ENCODE measurements around the gene LCLAT1. TPM values are rescaled to one million over a fixed set of nuclear protein-coding genes. Genes with fewer than 3 reads are reported as not detected.
A peak's percentile ranks its signal among the peaks of the same experiment; 100 is the strongest.
"Not testable (repeated sequence)": the region's sequence is repeated elsewhere in the genome, so short reads cannot be mapped to it uniquely, and the experiment has no call there.

LCLAT1 gene
- total RNA-seq, 2 donors from 2014 or later, result 8.1 to 24.1 TPM

- peak overlapping the region in 1 of 2 donors; percentile 70 for H3K27ac Mint-ChIP-seq
- H3K9me3 Mint-ChIP-seq, result peaks cover 3 to 5% of the 10 kb centered on the region in 2 donors
- H3K36me3 Mint-ChIP-seq, result peaks cover 12 to 34% of the 10 kb centered on the region in 2 donors
- ATAC-seq, result no peak
- DNase-seq (ENCODE audit: low spot score in 2 of 2), result no peak
Observed at GRCh38 chr2:30464544-30465170, 17.6 kb downstream of the LCLAT1 start.

- Mint-ChIP-seq H3K9me3 (peaks cover 3 to 8% of the 10 kb centered on the region in 2 donors), H3K36me3 (peaks cover 16 to 38% of the 10 kb centered on the region in 2 donors), H3K27ac (peak overlapping the region in 1 of 2 donors; percentile 70)
- no peak for ATAC-seq
- no peak for DNase-seq (ENCODE audit: low spot score in 2 of 2)
Observed at GRCh38 chr2:30465171-30465545, 18.1 kb downstream of the LCLAT1 start.

DNA sequence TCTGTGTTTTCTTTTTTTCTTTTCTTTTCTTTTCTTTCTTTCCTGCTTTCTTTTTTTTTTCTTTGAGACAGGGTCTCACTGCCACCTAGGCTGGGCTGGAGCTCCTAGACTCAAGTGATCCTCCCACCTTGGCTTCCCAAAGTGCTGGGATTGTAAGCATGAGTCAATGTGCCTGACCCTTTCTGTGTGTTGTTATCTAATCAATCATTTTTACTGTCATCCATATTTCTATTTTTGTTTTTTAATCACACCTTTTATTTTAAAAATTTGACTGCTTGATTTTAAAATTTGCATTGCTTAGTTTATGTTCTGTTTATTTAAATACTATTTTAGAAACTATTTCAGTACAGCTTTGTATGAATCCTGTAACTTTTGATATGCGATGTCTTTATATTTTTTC, 19.2 kb downstream of the LCLAT1 start:
- ATAC-seq, result no peak
- H3K27ac Mint-ChIP-seq, result no peak overlapping the region
- DNase-seq (ENCODE audit: low spot score in 2 of 2), result no peak
- peaks cover 16 to 40% of the 10 kb centered on the region in 2 donors for H3K36me3 Mint-ChIP-seq
- H3K9me3 Mint-ChIP-seq, result peaks cover 3 to 11% of the 10 kb centered on the region in 2 donors

DNA sequence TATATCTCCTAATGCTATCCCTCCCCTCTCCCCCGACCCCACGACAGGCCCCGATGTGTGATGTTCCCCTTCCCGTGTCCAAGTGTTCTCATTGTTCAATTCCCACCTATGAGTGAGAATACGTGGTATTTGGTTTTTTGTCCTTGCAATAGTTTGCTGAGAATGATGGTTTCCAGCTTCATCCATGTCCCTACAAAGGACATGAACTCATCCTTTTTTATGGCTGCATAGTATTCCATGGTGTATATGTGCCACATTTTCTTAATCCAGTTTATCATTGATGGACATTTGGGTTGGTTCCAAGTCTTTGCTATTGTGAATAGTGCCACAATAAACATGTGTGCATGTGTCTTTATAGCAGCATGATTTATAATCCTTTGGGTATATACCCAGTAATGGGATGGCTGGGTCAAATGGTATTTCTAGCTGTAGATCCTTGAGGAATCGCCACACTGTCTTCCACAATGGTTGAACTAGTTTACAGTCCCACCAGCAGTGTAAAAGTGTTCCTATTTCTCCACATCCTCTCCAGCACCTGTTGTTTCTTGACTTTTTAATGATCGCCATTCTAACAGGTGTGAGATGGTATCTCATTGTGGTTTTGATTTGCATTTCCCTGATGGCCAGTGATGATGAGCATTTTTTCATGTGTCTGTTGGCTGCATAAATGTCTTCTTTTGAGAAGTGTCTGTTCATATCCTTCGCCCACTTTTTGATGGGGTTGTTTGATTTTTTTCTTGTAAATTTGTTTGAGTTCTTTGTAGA, 20.2 kb downstream of the LCLAT1 start:
- peaks cover 16 to 42% of the 10 kb centered on the region in 2 donors for H3K36me3 Mint-ChIP-seq
- H3K27ac Mint-ChIP-seq, ATAC-seq: not testable (repeated sequence)

DNA sequence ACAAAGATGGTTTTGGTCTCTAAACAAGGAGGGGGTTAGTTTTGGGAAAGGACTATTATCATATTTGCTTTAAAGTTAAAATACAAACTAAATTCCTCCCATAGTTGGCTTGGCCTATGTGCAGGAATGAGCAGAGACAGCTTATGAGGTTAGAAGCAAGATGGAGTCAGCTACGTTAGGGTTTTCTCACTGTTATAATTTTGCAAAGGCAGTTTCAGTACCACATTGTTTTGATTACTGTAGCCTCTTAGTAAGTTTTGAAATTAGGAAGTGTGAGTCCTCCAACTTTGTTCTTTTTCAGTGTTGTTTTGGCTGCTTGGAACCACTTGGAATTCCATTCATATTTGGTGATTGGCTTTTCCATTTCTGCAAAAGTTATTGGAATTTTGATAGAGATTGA, 23.4 kb downstream of the LCLAT1 start:
- Mint-ChIP-seq H3K9me3 (peaks cover 3 to 15% of the 10 kb centered on the region in 2 donors), H3K27ac (no peak overlapping the region), H3K36me3 (peaks cover 16 to 42% of the 10 kb centered on the region in 2 donors)
- DNase-seq (ENCODE audit: low spot score in 2 of 2) (no peak), ATAC-seq (no peak)

More for the DNA sequence above, 20.2 kb downstream of the LCLAT1 start:
- H3K9me3 Mint-ChIP-seq, result peaks cover 3 to 15% of the 10 kb centered on the region in 2 donors
- not testable (repeated sequence) for DNase-seq (ENCODE audit: low spot score in 2 of 2)

DNA sequence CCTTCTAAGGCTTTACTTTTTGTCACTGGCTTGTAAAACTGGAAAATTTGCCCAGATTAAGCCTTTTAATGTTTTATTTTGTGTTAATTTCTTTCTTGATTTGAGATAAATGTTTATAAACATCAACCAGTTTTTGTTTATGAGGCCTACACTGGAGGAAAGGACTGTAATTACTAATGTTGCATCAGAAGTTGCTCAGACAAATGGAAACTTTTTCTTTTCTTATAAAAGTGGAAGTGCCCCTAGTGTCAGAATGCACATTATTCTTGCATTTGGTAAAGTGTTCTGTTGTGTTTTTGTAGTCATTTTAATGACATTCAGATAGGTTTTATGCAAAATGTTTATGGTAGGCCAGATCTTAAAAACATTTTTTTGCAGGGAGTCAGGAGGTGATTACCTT, 25.3 kb downstream of the LCLAT1 start:
- Mint-ChIP-seq H3K36me3 (peaks cover 16 to 38% of the 10 kb centered on the region in 2 donors), H3K27ac (no peak overlapping the region), H3K9me3 (peaks cover 3 to 15% of the 10 kb centered on the region in 2 donors)
- ATAC-seq, result peak in 1 of 2 donors; percentile 63
- no peak for DNase-seq (ENCODE audit: low spot score in 2 of 2)

GRCh38 chr2:30475542-30475941, 28.5 kb downstream of the LCLAT1 start:
- ATAC-seq, result no peak
- Mint-ChIP-seq H3K9me3 (peaks cover 0 to 4% of the 10 kb centered on the region in 2 donors), H3K36me3 (peaks cover 0 to 7% of the 10 kb centered on the region in 2 donors), H3K27ac (peak overlapping the region in 1 of 2 donors; percentile 72)
- DNase-seq (ENCODE audit: low spot score in 2 of 2), result no peak

- Mint-ChIP-seq H3K36me3 (peaks cover 0 to 2% of the 10 kb centered on the region in 2 donors), H3K27ac (no peak overlapping the region), H3K9me3 (peaks cover 0 to under 1% of the 10 kb centered on the region in 2 donors)
- ATAC-seq (no peak), DNase-seq (ENCODE audit: low spot score in 2 of 2) (no peak)
Observed at GRCh38 chr2:30476636-30477035, 29.6 kb downstream of the LCLAT1 start.

DNA sequence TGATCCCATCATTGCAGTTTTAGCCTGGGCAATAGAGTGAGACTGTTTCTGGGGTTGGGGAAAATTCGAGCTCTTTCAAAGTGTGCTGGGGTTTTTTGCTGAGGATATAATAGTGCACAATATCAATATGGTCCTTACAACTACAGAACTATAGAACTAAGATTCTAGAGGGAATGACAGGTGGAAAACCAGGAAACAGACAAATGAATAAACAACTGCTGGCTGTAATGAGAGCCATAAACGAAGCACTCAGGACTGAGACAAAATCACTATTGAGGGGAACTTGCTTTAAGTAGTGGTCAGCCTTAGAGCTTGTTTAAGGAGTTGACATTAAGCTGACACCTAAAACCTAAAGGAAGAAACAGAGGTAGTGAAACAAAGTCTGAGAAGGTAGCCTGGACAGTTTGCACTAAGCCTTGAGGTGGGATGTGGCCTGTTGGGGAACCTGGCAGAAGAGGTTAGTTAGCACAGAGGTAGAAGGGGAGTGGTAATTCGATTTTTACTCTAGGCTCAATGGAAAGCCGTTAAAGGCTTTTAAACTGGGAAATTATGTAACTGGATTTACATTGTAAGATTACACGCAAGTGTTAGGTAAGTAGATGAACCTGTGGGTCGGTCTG, 33.8 kb downstream of the LCLAT1 start:
- ATAC-seq (no peak), DNase-seq (ENCODE audit: low spot score in 2 of 2) (no peak)
- peak overlapping the region in 1 of 2 donors; percentile 22 for H3K27ac Mint-ChIP-seq
- no peaks in the 10 kb centered on the region for H3K9me3 Mint-ChIP-seq
- no peaks in the 10 kb centered on the region for H3K36me3 Mint-ChIP-seq

GRCh38 chr2:30481323-30481800, 34.3 kb downstream of the LCLAT1 start:
- no peak for DNase-seq (ENCODE audit: low spot score in 2 of 2)
- Mint-ChIP-seq H3K36me3 (peaks cover 0 to 2% of the 10 kb centered on the region in 2 donors), H3K9me3 (no peaks in the 10 kb centered on the region), H3K27ac (peak overlapping the region in 1 of 2 donors; percentile 22)
- ATAC-seq, result no peak

DNA sequence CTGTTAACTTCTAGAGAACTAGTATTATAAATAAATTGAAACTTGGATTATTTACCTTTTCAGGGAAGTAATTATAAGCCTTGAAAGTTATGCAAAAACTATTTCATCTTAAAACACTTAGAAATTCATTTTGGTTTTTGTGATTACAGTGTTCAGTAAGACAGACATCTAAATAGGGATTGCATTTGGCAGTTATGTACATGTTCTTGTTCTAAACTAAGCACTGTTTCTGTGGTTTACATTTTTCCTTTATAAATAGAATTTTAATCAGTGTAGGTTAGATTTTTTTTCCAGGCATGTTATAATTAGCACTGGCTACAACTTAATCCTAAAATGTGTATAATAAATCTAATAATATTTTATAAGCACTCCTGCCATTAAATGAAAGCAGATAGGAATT, 35.0 kb downstream of the LCLAT1 start:
- no peak overlapping the region for H3K27ac Mint-ChIP-seq
- H3K9me3 Mint-ChIP-seq, result no peaks in the 10 kb centered on the region
- ATAC-seq (no peak), DNase-seq (ENCODE audit: low spot score in 2 of 2) (no peak)
- H3K36me3 Mint-ChIP-seq, result peaks cover 0 to 8% of the 10 kb centered on the region in 2 donors

- DNase-seq (ENCODE audit: low spot score in 2 of 2), result no peak
- Mint-ChIP-seq H3K36me3 (peaks cover 0 to 22% of the 10 kb centered on the region in 2 donors), H3K9me3 (no peaks in the 10 kb centered on the region), H3K27ac (no peak overlapping the region)
- ATAC-seq, result no peak
Observed at GRCh38 chr2:30484145-30484544, 37.1 kb downstream of the LCLAT1 start.

GRCh38 chr2:30484995-30485394, 37.9 kb downstream of the LCLAT1 start:
- no peak overlapping the region for H3K27ac Mint-ChIP-seq
- no peaks in the 10 kb centered on the region for H3K9me3 Mint-ChIP-seq
- peaks cover 0 to 29% of the 10 kb centered on the region in 2 donors for H3K36me3 Mint-ChIP-seq
- ATAC-seq (no peak), DNase-seq (ENCODE audit: low spot score in 2 of 2) (no peak)

DNA sequence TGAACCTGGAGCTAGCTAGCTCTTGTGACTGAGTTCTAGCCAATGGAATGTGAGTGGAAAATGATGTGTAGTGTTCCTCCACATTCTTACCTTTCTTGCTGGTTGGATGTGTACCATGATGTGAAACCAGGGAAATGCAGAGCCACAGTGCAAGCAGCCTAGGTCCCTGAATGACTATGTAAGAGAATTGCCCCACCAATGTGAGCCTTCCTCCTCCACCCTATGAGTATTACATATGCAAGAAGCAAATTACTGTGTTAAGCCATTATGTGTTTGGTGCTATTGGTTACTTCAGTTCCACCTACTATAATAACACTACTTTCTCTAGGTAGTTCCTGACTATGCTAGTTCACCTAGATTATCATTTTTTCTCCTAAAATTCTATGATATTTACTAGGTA, 39.6 kb downstream of the LCLAT1 start:
- no peaks in the 10 kb centered on the region for H3K9me3 Mint-ChIP-seq
- ATAC-seq (peak; percentile 59 to 69), DNase-seq (ENCODE audit: low spot score in 2 of 2) (no peak)
- H3K36me3 Mint-ChIP-seq, result peaks cover 0 to 29% of the 10 kb centered on the region in 2 donors
- H3K27ac Mint-ChIP-seq, result no peak overlapping the region

- no peak for DNase-seq (ENCODE audit: low spot score in 2 of 2)
- Mint-ChIP-seq H3K27ac (peak overlapping the region in 1 of 2 donors; percentile 47), H3K9me3 (no peaks in the 10 kb centered on the region), H3K36me3 (peaks cover 0 to 29% of the 10 kb centered on the region in 2 donors)
- ATAC-seq, result peak in 1 of 2 donors; percentile 28
Observed at GRCh38 chr2:30487603-30488002, 40.6 kb downstream of the LCLAT1 start.

GRCh38 chr2:30488012-30488659, 41.1 kb downstream of the LCLAT1 start:
- peaks cover 0 to 29% of the 10 kb centered on the region in 2 donors for H3K36me3 Mint-ChIP-seq
- no peak for ATAC-seq
- no peaks in the 10 kb centered on the region for H3K9me3 Mint-ChIP-seq
- no peak for DNase-seq (ENCODE audit: low spot score in 2 of 2)
- H3K27ac Mint-ChIP-seq, result peak overlapping the region in 1 of 2 donors; percentile 47

Data from activated naive CD4-positive, alpha-beta T cell treated with anti-CD3 and anti-CD28 coated beads, Interleukin-2, amount 50 U/mL, for 72 hours (primary cell).